Hematopoietic multipotent progenitor cell treated with erythropoietin and hydrocortisone succinate and interleukin-3 and kit ligand, for 6 days (in vitro differentiated cells): ENCODE data around the gene THRA.
A peak's percentile ranks its signal among the peaks of the same experiment; 100 is the strongest.

ENCODE experiments used
- DNase-seq: peaks from one replicate; pipeline ENCODE4 v3.0.0-alpha.2; 2015

Gene THRA

GRCh38 chr17:40099619-40100418 lies 37.1 kb downstream of the THRA start:
- peak; percentile 55 for DNase-seq

GRCh38 chr17:40100419-40100668 lies 37.6 kb downstream of the THRA start, which contains the start of gene NR1D1:
Gene NR1D1 (minus strand): TSS chr17:40100589. CDS start chr17:40100094, 495 bp downstream.
- DNase-seq, result no peak

- peak; percentile 98 for DNase-seq
Observed at GRCh38 chr17:40100669-40101366, 38.1 kb downstream of the THRA start.

GRCh38 chr17:40101367-40102210 lies 38.8 kb downstream of the THRA start:
- DNase-seq, result no peak

GRCh38 chr17:40103071-40103661 lies 40.4 kb downstream of the THRA start:
- no peak for DNase-seq

- DNase-seq, result no peak
Observed at GRCh38 chr17:40103688-40104087, 40.9 kb downstream of the THRA start.

GRCh38 chr17:40104594-40105486 lies 42.1 kb downstream of the THRA start:
- no peak for DNase-seq

GRCh38 chr17:40105861-40106759 lies 43.3 kb downstream of the THRA start:
- DNase-seq, result no peak

GRCh38 chr17:40106760-40107521 lies 44.2 kb downstream of the THRA start:
- peak; percentile 36 for DNase-seq

- peak; percentile 56 for DNase-seq
Observed at GRCh38 chr17:40107522-40108174, 44.9 kb downstream of the THRA start.

GRCh38 chr17:40108970-40109824 lies 46.4 kb downstream of the THRA start:
- peak; percentile 63 for DNase-seq

GRCh38 chr17:40110026-40110845 lies 47.5 kb downstream of the THRA start:
- no peak for DNase-seq

GRCh38 chr17:40111221-40112128 lies 48.7 kb downstream of the THRA start:
- DNase-seq, result peak; percentile 94

- DNase-seq, result no peak
Observed at GRCh38 chr17:40112191-40112711, 49.5 kb downstream of the THRA start.

GRCh38 chr17:40112718-40113109 lies 49.9 kb downstream of the THRA start:
- no peak for DNase-seq
